ENCODE results near the gene SYNE1.
"Not testable (repeated sequence)": the region's sequence is repeated elsewhere in the genome, so short reads cannot be mapped to it uniquely, and the experiment has no call there.

The SYNE1 gene

GRCh38 chr6:152557502-152557901 is 79.7 kb downstream of the SYNE1 start:
- DNase-seq, result no peak

- DNase-seq, result peak; percentile 8
These were observed 82.3 kb downstream of the SYNE1 start for GRCh38 chr6:152554851-152555250.

- peak; percentile 86 for DNase-seq
These were observed 84.4 kb downstream of the SYNE1 start for GRCh38 chr6:152552616-152553209.

GRCh38 chr6:152543519-152543918 is 93.6 kb downstream of the SYNE1 start:
- no peak for DNase-seq

DNA sequence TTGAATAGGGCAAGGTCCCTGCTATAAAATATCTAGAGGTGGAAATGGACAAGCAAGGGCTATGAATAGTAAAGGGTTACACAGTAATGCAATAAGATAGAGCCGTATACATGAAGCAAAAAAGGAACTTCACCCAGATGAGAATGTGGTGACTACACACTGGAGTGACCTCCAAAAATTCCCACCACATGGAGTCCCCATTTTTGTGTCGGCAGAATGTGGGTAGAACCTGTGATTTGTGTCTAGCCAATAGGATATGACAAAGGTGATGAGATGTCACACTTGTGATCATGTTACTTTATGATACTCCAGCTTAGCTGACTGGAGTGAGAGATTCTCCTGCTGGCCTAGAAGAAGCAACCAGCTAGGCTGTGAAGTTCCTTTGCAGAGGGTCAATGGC is 96.8 kb downstream of the SYNE1 start:
- DNase-seq, result no peak

GRCh38 chr6:152534541-152534940 is 102.6 kb downstream of the SYNE1 start:
- no peak for DNase-seq

GRCh38 chr6:152532556-152533422 is 104.4 kb downstream of the SYNE1 start:
- DNase-seq, result no peak

- no peak for DNase-seq
These were observed 105.5 kb downstream of the SYNE1 start for GRCh38 chr6:152531659-152532058.

DNA sequence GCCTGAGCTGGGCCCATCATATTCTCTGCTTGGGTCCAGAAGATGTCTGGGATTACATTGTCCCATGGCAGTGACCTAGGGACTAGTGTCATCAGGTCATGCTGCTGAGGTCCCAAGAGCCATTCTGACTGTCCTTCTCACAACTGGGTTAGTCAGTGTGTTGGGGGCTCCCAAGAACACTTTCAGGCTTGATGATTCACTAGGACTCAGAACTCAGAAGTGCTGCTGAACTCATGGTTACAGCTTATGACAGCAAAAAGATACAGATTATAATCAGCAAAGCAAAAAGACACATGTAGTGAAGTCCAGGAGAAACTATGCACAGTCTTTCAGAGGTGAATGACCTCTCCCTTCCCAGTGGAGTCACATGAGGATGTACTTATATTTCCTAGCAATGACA is 107.8 kb downstream of the SYNE1 start:
- DNase-seq, result no peak

DNA sequence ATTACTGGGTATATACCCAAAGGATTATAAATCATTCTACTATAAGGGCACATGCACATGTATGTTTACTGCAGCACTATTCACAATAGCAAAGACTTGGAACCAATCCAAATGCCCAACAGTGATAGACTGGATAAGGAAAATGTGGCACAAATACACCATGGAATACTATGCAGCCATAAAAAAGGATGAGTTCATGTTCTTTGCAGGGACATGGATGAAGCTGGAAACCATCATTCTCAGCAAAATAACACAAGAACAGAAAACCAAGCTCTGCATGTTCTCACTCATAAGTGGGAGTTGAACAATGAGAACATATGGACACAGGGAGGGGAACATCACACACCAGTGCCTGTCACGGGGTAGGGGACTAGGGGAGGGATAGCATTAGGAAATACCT is 123.0 kb downstream of the SYNE1 start:
- not testable (repeated sequence) for DNase-seq

DNA sequence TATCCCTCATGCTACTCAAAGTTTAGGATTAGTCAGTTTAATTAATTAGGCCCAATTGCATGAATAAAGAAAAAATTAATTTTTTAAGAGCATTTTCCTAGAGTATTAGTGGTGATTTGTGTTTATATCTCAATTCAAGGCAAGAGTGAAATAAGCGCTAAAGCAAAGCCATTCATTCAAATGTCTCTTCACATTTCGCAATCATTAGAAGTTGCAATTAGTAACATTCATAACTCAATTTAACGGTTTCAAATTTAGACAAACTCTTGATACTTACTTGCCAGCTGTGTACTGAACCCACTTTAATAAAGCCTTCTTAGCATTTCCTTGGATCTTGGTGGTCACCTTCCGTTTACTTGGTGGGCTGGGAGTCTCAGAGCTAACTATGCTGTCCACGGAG is 127.2 kb downstream of the SYNE1 start:
- no peak for DNase-seq

- no peak for DNase-seq
These were observed 128.7 kb downstream of the SYNE1 start for GRCh38 chr6:152508477-152508876.

DNA sequence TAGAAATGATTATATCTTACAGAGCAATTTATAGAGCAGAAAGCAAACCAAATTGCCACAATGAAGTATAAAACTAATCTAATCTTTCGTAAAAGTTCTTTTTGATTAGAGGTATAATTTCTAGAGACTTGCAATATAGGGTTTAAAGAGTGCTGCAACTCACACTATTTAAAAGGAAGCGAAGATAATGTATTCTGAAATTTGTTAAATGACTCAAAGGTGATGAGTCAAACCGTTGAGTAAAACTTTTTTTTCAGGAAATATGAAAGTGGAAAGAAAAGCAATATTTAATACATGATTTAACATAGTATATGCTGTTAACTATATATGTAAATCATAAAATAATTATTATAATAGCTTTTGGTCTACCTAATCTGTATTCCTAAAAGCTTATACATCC is 133.6 kb downstream of the SYNE1 start:
- DNase-seq, result no peak

DNA sequence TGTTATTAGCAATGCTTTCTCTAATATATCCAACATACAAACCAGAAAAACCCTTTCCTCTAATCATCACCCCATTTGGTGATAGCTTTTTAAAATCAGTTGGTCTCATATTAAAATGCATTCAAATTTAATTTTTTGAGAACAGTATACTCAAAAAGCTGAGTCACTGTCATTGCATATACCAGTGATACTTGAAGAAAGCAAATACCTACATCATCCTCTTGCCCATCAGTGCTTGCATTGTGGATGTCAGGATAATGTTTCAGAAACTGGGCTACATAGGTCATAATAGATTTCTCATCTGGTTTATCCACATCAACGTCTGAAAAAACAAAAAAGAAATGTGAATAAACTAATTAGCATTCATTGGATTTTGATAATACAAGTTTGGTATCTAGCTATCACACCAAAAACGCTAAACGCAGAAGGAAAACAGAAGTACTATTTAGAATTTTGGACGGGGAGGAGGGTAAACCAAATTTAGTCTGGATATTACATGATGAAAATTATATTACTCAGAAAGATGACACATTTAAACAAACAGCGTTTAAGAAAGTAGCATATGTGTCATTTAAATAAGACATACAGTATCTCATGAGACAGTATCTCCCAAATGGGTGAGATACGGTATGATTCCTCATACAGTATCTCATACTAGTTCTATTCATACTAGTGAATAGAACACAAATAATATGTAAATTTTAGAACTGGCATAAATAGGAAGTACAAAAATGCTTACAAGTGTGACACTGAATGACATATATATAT is 134.6 kb downstream of the SYNE1 start:
- DNase-seq, result no peak

DNA sequence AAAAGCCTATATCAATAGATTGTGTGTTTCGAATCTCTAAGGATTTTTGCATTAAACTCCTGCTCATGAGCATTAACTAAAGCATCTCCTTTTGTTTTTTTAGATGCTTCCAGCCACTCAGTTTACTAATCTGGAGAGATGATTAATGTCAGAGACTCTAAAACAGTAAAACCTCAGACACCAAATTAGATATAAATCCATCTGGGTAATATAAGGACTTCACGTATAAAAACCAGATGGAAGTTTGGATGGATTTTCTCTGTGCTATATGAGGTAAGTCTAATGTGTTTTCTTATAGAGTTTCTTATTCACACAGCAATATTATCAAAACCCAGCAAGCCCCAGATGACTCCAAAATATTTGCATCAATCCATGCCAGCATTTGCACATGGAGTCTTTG is 137.2 kb downstream of the SYNE1 start:
- DNase-seq, result no peak

DNA sequence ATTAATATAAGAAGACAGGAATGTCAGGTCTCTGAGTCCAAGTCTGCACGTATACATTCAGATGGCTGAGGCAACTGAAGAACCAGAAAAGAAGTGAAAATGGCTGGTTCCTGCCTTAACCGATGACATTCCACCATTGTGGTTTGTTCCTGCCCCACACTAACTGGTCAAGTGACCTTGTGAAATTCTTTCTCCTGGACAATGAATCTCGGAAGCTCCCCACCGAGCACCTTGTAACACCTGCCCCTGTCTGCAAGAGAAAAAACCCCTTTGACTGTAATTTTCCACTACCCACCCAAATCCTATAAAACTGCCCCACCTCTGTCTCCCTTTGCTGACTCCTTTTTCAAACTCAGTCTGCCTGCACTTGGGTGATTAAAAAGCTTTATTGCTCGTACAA is 140.4 kb downstream of the SYNE1 start:
- no peak for DNase-seq

GRCh38 chr6:152495456-152495855 is 141.7 kb downstream of the SYNE1 start:
- DNase-seq, result not testable (repeated sequence)

DNA sequence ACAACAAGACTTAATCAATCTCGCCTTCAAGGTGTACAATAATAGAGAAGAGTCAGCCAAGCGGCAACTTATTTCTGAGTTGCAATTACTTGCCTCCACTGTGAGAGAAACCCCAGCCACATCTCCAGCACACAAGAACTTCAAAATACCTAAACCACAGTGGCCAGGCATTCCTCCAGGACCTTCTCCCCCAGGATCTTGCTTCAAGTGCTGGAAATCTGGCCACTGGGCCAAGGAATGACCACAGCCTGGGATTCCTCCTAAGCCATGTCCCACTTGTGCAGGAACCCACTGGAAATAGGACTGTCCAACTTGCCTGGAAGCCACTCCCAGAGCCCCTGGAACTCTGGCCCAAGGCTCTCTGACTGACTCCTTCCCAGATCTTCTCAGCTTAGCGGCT is 144.9 kb downstream of the SYNE1 start:
- DNase-seq, result not testable (repeated sequence)

GRCh38 chr6:152491501-152491900 is 145.7 kb downstream of the SYNE1 start:
- DNase-seq, result not testable (repeated sequence)

GRCh38 chr6:152490971-152491378 is 146.2 kb downstream of the SYNE1 start:
- DNase-seq, result not testable (repeated sequence)

- no peak for DNase-seq
These were observed 152.4 kb downstream of the SYNE1 start for GRCh38 chr6:152484806-152485205.

GRCh38 chr6:152482289-152482688 is 154.9 kb downstream of the SYNE1 start:
- DNase-seq, result no peak

DNA sequence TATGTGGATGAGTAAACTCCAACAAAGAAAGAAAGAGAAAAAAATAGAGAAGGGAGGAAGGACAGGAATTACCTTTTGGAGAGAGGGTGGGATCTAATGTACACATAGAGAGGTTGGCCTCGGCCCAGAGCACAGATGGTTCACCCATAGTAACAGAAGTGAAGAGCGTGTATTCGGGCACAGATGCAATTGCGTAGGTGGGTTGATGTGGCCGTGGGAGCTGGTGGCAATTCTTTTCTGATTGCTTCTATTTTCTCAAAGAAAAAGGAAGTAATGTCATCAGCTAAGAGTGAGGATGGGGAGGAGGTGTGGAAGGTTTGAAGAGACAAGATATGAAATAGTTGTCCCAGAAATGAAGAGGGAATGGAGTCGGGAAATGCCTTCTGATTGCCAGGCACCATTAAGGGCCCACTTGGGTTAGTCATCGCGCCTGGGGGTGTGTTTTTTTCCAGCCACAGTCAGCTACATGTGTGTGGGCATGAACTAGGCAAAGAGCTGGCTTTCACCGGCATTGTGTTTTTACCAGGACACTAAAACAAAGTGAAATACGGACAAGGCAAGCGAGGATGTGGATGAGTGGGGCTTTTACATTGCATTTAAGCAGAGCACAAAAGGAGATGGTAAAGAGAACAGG is 158.7 kb downstream of the SYNE1 start:
- DNase-seq, result no peak

Measured in hematopoietic multipotent progenitor cell treated with erythropoietin and hydrocortisone succinate and interleukin-3 and kit ligand, for 4 days (in vitro differentiated cells).